DMS 273 (cell line): ENCODE results near the gene PRDX2.

Source experiments
- DNase-seq: peaks from one replicate; lab custom pipeline; 2025; ENCODE audit not compliant: unreplicated experiment; lab: John Stamatoyannopoulos, UW

The PRDX2 gene

DNA sequence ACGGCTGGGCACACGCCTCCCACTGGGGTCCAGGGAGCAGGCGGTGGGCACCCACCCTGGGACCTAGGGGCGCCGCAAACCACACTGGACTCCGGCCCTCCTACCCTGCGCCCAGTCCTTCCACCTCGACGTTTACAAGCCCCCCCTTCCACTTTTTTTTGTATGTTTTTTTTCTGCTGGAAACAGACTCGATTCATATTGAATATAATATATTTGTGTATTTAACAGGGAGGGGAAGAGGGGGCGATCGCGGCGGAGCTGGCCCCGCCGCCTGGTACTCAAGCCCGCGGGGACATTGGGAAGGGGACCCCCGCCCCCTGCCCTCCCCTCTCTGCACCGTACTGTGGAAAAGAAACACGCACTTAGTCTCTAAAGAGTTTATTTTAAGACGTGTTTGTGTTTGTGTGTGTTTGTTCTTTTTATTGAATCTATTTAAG lies 8.7 kb downstream of the PRDX2 start:
- peak; percentile 68 for DNase-seq

DNA sequence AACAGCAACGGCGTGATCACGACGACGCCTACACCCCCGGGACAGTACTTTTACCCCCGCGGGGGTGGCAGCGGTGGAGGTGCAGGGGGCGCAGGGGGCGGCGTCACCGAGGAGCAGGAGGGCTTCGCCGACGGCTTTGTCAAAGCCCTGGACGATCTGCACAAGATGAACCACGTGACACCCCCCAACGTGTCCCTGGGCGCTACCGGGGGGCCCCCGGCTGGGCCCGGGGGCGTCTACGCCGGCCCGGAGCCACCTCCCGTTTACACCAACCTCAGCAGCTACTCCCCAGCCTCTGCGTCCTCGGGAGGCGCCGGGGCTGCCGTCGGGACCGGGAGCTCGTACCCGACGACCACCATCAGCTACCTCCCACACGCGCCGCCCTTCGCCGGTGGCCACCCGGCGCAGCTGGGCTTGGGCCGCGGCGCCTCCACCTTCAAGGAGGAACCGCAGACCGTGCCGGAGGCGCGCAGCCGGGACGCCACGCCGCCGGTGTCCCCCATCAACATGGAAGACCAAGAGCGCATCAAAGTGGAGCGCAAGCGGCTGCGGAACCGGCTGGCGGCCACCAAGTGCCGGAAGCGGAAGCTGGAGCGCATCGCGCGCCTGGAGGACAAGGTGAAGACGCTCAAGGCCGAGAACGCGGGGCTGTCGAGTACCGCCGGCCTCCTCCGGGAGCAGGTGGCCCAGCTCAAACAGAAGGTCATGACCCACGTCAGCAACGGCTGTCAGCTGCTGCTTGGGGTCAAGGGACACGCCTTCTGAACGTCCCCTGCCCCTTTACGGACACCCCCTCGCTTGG lies 9.3 kb downstream of the PRDX2 start:
- peak; percentile 92 for DNase-seq

DNA sequence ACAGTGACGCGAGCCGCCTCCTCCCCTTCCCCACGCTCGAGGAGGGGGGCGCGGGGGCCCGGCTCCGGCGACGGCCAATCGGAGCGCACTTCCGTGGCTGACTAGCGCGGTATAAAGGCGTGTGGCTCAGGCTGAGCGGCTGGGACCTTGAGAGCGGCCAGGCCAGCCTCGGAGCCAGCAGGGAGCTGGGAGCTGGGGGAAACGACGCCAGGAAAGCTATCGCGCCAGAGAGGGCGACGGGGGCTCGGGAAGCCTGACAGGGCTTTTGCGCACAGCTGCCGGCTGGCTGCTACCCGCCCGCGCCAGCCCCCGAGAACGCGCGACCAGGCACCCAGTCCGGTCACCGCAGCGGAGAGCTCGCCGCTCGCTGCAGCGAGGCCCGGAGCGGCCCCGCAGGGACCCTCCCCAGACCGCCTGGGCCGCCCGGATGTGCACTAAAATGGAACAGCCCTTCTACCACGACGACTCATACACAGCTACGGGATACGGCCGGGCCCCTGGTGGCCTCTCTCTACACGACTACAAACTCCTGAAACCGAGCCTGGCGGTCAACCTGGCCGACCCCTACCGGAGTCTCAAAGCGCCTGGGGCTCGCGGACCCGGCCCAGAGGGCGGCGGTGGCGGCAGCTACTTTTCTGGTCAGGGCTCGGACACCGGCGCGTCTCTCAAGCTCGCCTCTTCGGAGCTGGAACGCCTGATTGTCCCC lies 10.1 kb downstream of the PRDX2 start, which contains the start of gene JUNB:
Gene JUNB (plus strand): TSS at position 142 of the 706 bp plus-strand sequence. CDS start 286 bp downstream, at position 428.
- peak; percentile 98 for DNase-seq

DNA sequence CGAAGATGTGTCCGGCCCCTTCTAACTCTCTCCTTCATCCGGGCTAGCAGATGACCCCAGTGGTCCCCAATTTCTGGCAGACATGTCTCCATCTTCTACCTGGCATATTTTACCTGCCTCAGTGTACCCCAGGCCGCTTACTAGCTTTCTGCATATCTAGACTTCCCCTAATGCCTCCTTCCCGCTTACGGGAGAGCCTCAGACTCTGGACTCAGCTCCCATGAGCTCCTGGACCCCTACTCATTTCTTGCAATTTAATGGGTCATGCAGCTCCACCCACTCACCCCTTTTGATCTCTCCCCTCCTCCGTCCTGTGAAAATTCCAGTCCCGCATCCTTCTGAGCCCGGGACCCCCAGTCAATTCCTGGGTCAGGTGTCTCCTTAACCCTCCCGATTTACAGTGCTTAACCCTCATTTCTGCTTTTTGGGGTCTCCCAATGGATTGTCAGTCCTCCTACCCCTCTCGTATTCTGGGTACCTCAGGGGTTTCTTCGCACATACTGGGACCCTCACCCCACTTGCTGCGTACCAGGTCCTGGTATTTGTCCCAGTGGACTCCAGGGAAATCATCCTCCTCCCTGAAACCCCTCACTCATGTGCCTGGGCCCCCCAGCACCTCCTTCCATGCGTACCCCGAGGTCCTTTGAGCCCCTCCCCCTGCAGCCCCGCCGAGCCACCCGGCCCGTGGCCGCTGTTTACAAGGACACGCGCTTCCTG lies 10.8 kb downstream of the PRDX2 start:
- DNase-seq = no peak

DNA sequence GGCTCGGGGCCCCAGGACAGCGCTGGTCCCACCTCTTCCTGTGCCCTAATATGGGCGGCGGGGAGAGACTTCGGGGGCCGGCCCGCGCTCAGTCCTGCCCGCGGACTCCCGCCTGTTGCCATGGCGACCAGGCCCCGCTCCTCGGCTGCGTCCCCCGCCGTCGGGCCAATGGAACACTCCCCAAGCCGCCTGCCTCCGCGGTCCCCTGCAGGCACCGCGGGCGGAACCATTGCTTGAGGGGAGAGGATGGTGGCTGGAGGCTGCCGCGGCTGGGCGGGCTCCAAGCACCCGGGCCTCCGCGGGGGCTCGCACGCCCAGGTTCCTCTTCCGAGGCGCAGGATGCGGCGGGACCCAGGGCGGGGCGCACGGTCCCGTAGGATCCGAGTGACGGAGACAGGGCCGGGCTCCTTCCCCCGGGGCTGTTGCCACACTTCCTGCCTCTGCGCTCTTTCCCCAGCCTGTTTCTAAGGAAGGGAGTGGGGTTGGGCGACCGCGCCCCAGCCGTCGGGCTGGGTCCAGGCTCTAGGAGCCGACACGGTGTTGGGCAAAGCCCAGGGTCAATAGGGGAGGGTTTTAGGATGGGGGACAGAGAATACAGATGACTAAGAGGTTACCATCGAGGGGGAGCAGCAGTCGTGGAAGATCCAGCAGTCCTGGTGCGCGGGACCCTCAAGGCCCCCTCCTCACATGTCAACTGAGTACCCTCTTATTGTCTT lies 11.5 kb downstream of the PRDX2 start:
- peak; percentile 99 for DNase-seq

DNA sequence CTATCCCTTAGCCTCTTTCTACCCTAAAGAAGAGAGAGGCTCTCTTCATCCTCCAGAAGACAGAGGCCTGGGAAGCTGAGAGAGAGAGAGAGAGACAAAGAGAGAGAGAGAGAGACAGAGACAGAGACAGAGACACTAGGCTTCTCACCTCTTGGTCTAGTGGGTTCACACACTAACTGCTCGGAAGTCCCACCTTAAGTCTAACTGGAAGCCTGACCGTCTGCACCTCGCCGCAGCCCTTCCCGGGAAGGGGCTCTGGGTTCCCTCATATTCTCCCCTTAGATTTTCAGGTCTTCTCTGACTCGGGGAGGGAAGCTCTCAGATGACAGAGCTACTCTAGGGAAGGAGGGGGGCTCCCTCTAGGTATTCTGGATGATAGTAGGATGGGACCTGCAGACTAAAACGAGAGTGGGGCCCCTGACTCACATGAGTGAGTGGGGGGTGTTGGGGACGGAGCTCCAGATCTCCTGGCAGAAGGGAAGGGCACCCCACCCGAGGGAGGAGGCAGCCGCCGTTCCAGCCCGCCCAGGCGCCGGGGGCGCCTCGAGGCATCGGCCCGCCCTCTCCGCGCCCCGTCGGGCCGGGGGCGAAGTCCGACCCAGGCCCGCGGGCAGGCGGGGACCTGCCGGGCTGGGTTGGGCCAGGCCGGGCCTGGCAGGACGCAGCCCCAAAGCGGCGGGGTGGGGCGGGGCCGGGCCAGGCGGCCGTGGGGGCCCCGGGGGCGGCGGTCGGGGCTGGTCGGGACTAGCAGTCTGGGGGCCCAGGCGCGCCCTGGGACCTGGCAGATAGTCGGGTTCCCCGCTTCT lies 12.3 kb downstream of the PRDX2 start:
- DNase-seq = peak; percentile 82

DNA sequence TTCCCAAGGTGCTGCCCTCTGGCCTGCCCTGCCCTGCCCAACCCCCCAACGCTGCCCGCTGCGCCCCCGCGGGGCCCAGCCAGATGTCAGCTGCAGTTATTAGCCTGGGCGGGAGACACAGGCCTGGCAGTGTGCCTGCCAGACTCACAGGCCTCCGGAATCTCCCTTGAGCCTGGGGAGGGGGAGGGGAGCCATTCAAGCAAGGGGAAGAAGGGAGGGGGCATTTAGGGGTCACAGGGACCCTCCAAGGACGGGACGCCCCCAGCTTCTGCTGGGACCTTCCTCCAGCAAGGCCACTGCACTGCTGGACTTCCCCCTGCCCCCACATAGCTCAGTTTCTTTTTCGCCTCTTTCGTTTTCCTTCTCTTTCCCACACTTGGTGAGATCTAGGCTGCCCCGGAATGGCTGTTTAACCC lies 12.9 kb downstream of the PRDX2 start:
- DNase-seq = peak; percentile 95

DNA sequence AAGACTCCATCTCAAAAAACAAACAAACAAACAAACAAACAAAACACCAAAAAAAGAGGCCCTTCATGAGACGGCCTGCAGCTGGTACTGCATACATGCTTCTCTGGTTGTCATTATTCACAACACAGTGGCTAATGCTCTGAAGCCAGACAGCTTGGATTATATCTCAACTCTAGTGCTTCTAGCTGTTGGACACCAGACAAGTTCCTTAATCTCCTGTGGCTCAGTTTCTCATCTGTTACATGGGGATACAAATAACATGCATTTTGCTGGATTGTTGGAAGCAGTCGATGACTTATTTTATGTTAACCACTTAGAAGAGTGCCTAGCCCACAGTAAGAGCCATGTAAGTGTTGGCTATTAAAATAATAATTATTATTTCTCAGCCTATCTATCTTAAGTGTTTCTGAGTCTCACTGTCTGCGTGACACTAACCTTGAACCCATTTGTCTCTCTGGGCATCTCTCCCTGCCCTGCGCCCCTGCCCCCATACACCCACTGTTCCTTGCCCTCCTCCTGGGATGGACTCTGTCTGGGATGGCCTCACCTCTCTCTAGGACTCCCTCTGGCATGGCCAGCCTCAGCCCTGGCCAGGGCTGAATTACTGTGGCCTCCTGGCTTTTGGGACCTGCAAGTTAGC lies 13.4 kb downstream of the PRDX2 start:
- DNase-seq = peak; percentile 66

DNA sequence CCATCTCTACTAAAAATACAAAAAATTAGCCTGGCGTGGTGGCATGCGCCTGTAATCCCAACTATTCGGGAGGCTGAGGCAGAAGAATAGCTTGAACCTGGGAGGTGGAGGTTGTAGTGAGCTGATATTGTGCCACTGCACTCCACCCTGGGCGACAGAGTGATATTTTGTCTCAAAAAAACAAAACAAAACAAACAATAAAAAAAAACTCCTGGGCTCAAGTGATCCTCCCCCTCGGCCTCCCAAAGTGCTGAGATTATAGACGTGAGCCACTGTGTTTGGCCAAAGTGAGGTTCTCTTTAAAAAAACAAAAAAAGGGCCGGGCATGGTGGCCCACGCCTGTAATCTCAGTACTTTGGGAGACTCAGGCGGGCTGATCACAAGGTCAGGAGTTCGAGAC lies 14.1 kb downstream of the PRDX2 start:
- DNase-seq = no peak

DNA sequence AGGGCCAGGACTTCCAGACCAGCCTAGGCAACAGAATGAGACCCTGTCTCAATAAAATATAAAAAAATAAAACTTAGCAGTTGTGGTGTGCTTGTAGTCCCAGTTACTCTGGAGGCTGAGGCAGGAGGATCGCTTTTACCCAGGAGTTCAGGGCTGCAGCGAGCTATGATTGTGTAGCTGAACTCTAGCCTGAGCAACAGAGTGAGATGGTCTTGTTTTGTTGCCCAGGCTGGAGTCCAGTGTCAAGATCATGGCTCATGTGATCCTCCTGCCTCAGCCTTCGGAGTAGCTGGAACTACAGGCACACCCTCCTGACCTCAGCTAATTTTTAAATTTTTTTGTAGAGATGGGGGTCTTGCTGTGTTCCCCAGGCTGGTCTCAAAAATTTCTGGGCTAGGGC lies 14.6 kb downstream of the PRDX2 start:
- no peak for DNase-seq

DNA sequence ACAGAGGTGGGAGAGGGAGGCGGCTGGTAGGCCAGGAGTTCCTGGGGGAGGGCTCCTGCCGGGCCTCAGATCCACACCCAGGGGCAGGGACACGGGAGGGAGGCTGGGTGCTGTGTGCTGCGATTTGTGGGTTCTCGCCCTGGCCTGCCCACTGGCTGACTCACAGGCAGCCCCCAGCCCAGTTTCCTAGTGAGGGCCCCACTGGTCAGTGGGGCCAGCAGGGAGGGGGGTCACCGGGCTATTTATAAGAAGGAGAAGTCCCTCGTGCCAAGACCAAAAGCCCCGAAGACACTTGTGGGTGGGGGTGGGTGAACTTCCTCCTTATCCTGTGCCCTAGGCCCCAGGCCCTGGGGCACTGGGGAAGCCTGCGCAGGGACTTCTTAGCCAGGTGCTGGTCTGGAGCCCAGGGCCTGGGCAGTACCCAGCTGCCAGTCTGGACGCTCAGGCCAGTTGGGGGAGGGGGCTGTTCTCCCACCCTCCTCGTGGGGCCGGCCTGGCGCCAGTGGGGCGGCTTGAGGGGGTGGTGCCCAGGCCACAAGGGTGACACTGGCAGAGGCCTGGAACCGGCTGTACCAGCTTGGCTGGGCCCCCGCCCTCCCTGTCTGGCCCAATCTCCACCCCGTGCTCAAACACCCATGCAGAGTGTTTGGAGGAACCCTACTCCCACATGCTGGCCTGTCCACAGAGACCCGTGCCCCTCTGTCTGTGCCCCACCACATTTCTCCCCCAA lies 15.3 kb downstream of the PRDX2 start:
- no peak for DNase-seq

DNA sequence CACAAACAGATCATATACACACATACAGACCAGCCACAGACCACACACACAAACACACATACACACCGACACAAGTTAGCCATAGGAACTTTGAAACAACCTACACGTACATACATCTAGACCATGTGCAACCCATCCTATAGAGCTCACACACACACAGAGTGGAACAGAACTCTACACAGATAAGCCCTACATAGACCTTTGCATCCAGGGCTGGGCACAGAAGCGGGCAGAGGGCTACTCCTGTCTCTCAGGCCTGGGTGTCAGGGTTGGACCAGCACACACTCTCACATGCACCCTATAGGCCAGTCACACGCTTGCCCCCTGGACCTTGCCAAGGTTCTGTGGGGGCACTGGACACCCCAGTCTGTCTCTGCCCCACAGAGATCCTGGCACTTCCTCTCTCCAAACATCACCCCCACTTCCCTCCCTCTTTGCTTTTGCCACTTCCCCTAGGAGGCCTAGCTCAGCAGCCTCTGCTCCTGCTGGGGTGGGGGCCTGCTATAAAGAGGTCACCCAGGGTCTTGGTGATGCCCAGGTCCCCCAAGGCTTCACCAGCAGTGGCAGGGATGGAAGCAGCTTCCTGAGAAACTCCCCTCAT lies 16.1 kb downstream of the PRDX2 start:
- no peak for DNase-seq

DNA sequence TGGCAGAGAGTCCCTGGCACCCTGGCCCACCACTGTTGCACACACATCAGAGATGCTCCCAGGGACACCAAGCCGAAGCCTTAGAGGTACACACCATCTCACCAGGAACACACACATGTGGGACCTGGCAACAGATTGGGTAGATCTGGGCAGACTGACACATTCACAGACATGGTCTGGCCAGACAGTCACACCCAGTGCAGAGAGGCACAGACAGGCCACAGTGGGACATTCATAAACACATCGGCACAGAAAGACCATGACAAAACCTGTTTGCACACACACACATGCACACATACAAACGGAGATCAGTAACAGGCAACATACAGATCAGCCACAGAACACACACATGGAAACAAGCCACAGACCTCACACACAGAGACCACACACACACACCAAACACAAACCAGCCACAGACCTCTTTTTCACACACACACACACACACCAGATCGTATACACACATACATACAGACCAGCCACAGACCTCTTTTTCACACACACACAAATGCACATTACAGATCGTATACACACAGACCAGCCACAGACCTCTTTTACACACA lies 16.6 kb downstream of the PRDX2 start:
- DNase-seq = no peak

DNA sequence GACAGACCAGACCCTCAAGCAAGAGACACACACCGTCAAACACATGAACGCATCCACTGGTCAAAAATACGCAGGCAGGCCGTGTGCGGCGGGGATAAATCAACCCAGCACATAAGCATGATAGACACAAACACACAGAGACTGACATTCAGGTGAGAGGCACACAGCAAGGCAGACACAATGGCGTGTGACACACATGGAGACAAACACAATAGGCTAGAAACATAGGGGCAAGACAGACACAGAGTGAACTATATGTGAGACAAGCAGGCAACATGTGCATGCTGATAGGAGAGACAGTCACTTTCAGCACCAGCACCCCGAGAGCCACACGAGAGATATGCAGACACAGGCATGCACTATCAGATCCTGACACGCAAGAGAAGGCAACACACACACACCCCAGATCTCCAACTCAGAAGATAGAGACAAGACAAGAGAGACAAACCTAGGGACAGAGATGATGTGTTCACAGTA lies 17.2 kb downstream of the PRDX2 start:
- DNase-seq = no peak

DNA sequence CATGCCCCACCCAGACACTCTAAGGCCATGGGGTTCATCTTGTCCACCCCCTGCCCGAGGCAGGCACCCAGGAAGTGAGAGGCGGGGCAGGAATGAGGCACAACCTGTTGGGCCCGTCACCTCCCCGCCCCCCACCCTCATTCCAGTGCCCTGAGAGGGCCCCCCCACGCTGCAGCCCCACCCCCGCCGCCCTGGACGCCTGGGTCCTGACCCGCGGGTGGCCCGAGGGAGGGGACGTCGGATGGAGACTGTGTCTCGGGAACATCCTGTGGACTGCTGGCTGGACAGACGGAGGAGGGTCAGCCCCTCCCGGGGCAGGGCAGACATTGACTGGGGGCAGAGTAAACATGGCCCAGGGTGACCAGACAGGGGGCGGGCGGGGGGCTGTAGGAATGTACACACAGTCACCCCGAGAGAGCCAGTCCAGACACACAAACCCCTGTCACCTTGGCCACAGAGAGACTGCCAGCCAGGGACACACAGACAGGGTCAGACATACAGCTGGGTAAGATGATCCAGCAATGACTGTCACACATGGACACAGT lies 17.7 kb downstream of the PRDX2 start:
- no peak for DNase-seq

DNA sequence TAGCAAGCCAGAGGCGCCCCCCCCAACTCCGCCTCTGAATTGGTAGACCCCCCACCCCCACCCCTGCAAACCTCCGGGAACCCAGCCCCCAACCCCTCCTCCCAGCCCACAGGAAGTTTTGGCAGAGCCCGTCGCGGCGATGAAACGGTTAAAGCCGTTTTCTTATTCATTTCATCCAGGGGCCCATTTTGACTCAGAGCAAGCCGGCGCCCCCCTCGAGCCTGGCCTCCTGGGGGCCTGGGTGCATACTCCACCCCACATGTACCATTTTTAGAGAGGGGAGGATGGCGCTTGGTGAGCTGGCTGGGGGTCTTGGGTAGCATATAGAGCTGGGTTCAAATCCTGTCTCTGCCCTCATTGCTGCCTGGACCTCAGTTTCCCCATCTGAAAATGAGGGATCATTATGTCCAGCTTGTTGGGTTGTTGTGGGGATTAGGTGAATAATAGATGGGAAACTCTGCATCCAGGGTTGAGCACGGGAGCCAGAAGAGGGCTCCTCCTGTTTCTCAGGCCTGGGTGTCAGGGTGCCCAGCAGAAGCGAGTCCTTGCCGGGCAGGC lies 18.2 kb downstream of the PRDX2 start:
- peak; percentile 51 for DNase-seq

DNA sequence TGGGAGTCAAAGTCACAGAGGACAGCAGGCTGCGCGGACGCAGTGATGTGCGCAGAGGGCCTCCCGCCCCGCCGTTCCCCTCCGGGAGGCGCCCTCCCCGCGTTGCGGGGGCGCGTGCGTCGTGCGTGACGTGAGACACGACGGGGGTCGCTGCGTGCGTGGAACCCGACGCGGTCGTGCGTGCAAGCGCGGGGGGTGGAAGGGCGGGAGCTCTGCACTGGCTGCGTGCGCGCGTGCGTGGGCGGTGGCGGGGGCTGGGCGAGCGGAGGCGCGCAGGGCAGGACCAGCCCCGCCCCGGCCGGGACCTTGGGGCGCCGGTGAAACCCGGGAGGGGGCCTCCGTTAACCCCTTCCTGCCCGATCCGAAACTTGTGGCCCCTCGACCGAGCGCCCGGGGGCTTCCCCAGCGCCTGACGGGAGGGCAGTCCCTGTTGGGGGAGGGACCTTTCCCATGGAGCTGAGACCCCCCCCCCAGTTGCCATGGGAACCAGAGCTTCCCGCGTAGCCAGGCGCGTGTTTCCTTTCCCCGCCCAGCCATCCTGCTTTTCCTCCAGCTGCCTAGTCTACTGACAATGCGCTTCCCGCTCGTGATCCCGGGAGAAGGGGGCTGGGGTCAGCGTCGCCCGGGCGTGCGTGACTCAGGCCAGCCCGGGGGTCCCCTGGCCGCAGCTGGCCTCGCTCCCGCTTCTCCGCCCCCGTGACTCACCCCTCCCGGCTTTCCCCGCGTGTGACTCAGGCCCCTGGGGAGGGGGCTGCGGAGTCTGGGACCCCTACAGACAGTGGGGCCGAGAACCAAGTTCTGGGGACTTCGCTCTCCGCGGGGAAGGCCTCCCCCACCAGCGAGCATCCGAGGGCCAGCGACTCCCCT lies 18.9 kb downstream of the PRDX2 start:
- peak; percentile 92 for DNase-seq
